ENCODE results near the gene DNAH17. TPM values are rescaled to one million over a fixed set of nuclear protein-coding genes. Genes with fewer than 3 reads are reported as not detected.

The DNAH17 gene
- polyA plus RNA-seq, 1 experiment = not detected

DNA sequence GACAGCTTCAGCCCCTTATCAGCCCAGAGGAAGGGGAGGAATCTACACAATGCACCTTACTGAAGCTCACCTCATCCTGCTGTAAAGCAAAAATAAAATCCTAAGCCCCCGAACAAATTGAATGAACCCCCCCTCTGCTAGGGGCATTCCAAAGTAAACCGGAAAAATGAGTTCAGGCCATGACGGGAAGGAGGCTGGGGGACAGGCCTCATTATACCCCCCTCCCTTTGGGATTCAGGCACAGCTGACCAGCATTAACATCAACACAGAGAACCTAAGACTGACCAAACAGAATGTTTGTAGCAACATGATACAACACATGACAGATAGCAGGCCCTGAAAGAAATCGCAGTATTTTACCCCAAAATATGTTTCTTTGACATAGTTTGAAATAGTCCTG lies 64.2 kb downstream of the DNAH17 start:
- H3K9me3 ChIP-seq (ENCODE audit: control insufficient read depth, insufficient read depth, low read length) = no peaks in the 10 kb centered on the region; the same call in 1 of the 2 replicates
- peaks cover 4% of the 10 kb centered on the region for H3K27me3 ChIP-seq (ENCODE audit: control insufficient read depth, insufficient read depth, low read length)
- no peak overlapping the region for H3K27ac ChIP-seq (ENCODE audit: low read depth, low read length)
- no peak overlapping the region for H3K4me3 ChIP-seq (ENCODE audit: low read depth, low read length)
- ChIA-PET POLR2A (no interaction called here), CTCF (no interaction called here)
- no peak for TF ChIP-seq CTCF (IDR thresholded peaks at IDR 0.05; ENCODE audit: low read depth, low read length)
- DNase-seq (ENCODE audit: low read depth, low spot score) = no peak

DNA sequence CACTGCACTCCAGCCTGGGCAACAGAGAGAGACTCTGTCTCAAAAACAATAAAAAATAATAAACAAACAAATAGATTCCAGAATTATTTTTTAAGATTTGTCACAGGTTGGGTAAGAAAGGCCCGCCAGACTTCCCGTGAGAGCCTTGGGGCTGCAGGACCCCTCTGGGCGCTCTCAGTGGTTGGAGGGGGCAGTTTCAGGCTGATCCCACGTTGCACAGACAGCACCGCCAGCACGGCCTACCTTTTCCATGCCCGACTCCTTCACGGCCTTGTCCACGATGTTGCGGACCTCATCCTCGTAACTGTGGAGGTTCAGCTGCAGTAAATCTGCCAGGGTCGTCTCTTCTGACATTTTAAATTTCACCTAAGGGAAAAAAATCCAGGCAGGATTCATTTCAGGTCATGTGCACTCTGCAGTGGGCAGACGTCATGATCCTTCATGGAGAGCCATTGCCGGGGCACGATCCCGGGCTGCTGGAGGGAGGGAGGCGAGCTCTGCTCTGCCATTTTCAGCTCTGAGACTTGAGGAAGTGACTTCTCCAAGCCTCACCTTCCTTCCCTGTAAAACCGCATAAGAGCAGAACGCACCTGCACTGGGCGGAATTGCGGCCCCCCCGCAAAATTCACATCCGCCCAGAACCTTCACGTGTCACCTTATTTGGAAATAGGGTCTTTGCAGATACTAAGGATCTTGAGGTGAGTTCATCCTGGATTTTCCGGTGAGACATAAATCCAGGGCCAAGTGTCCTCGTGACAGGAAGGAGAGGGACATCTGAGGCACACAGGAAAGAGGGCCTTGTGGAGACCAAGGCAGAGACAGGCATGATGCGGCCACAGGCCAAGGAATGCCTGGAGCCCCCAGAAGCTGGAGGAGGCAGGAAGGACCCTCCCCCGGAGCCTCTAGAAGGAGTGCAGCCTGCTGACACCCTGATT lies 66.8 kb downstream of the DNAH17 start:
- H3K27ac ChIP-seq (ENCODE audit: low read depth, low read length) = no peak overlapping the region
- no peaks in the 10 kb centered on the region; the same call in 1 of the 2 replicates for H3K9me3 ChIP-seq (ENCODE audit: control insufficient read depth, insufficient read depth, low read length)
- no peak for TF ChIP-seq CTCF (IDR thresholded peaks at IDR 0.05; ENCODE audit: low read depth, low read length)
- CTCF ChIA-PET = interaction anchor here (1.2 kb wide), 1 partner anchor 13 kb away, joined by 3 read pairs; no protein-coding TSS in a partner anchor
- H3K27me3 ChIP-seq (ENCODE audit: control insufficient read depth, insufficient read depth, low read length) = peaks cover 7% of the 10 kb centered on the region
- no peak for DNase-seq (ENCODE audit: low read depth, low spot score)
- no peak overlapping the region for H3K4me3 ChIP-seq (ENCODE audit: low read depth, low read length)
- POLR2A ChIA-PET = no interaction called here

GRCh38 chr17:78507526-78507925 lies 69.7 kb downstream of the DNAH17 start:
- no peak for DNase-seq (ENCODE audit: low read depth, low spot score)
- no peak overlapping the region for H3K27ac ChIP-seq (ENCODE audit: low read depth, low read length)
- peaks cover 4% of the 10 kb centered on the region for H3K27me3 ChIP-seq (ENCODE audit: control insufficient read depth, insufficient read depth, low read length)
- H3K9me3 ChIP-seq (ENCODE audit: control insufficient read depth, insufficient read depth, low read length) = no peaks in the 10 kb centered on the region; the same call in 1 of the 2 replicates
- POLR2A ChIA-PET = no interaction called here
- CTCF ChIA-PET = no interaction called here
- TF ChIP-seq CTCF (IDR thresholded peaks at IDR 0.05; ENCODE audit: low read depth, low read length) = no peak
- H3K4me3 ChIP-seq (ENCODE audit: low read depth, low read length) = no peak overlapping the region

- Histone ChIP-seq H3K4me3 (ENCODE audit: low read depth, low read length) (no peak overlapping the region), H3K9me3 (ENCODE audit: control insufficient read depth, insufficient read depth, low read length) (no peaks in the 10 kb centered on the region; the same call in 1 of the 2 replicates), H3K27me3 (ENCODE audit: control insufficient read depth, insufficient read depth, low read length) (peaks cover 4% of the 10 kb centered on the region), H3K27ac (ENCODE audit: low read depth, low read length) (no peak overlapping the region)
- CTCF ChIA-PET = no interaction called here
- DNase-seq (ENCODE audit: low read depth, low spot score) = no peak
- TF ChIP-seq CTCF (IDR thresholded peaks at IDR 0.05; ENCODE audit: low read depth, low read length) = no peak
- POLR2A ChIA-PET = no interaction called here
Observed at GRCh38 chr17:78506454-78507309, 70.5 kb downstream of the DNAH17 start.
